Testis (tissue), 2 donors: Measurements from ENCODE around the gene IRF2BP1.

Experiments
- POLR2A ChIP-seq: fragments of 450-650 bp; IDR thresholded peaks from one replicate; pipeline ENCODE4 v1.6.1; 2017; ENCODE audit warnings: antibody characterized with exemption, mild to moderate bottlenecking, moderate library complexity
- TF ChIP-seq, protein P1 (sequence below), 3 experiments: fragments of 450-650 bp in 2 of 3; fragments of 200-600 bp in 1 of 3; sonication (generic) in 1 of 3; IDR thresholded peaks; one replicate each; pipeline ENCODE4 v1.5.1; 2016 to 2019; ENCODE audit warnings: antibody characterized with exemption in 3 of 3, mild to moderate bottlenecking in 2 of 3, moderate library complexity in 1 of 3

DNA sequence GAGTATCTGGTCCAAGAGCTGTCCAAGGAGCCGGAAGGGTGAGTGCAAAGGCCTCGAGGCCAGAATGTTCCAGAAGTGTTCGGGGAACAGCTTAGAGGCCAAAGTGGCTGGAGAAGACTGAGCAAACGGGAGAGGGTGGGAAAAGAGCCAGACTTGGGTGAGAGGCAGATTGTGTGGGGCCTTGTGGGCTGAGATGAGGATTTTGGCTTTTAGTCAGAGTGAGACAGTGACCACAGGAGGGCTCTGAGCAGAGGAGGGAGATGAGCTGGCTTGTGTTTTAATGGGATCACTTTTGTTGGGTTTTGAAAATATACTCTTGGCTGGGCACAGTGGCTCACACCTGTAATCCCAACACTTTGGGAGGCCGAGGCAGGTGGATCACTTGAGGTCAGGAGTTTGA is 23.0 kb upstream of the IRF2BP1 start:
- TF ChIP-seq, protein P1, sequence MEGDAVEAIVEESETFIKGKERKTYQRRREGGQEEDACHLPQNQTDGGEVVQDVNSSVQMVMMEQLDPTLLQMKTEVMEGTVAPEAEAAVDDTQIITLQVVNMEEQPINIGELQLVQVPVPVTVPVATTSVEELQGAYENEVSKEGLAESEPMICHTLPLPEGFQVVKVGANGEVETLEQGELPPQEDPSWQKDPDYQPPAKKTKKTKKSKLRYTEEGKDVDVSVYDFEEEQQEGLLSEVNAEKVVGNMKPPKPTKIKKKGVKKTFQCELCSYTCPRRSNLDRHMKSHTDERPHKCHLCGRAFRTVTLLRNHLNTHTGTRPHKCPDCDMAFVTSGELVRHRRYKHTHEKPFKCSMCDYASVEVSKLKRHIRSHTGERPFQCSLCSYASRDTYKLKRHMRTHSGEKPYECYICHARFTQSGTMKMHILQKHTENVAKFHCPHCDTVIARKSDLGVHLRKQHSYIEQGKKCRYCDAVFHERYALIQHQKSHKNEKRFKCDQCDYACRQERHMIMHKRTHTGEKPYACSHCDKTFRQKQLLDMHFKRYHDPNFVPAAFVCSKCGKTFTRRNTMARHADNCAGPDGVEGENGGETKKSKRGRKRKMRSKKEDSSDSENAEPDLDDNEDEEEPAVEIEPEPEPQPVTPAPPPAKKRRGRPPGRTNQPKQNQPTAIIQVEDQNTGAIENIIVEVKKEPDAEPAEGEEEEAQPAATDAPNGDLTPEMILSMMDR (IDR thresholded peaks at IDR 0.05), result no peak
- no peak for TF ChIP-seq POLR2A
